HepG2 (cell line): ENCODE results near the gene CDKL2. TPM values are rescaled to one million over a fixed set of nuclear protein-coding genes. Genes with fewer than 3 reads are reported as not detected.

Experiments used
- CHCHD3 ChIP-seq: sonication (generic); formaldehyde crosslinking; IDR thresholded peaks from 2 replicates; pipeline ENCODE4 v1.8.0; 2022; ENCODE audit warnings: mild to moderate bottlenecking, missing genetic modification reagents, moderate library complexity
- FOXA1 ChIP-seq, 2 experiments: fragments of 450-650 bp in 1 of 2; sonication (generic) in 1 of 2; formaldehyde crosslinking in 1 of 2; IDR thresholded peaks; 2 replicates each; pipeline versions ENCODE4 v1.4.0 to v1.6.1; 2016 to 2020; ENCODE audit warnings: missing genetic modification reagents in 1 of 2
- FOXM1 ChIP-seq: sonication (generic); formaldehyde crosslinking; IDR thresholded peaks from 2 replicates; pipeline ENCODE4 v1.5.0; 2020; ENCODE audit warnings: missing genetic modification reagents
- HOXA5 ChIP-seq: sonication (generic); formaldehyde crosslinking; IDR thresholded peaks from 2 replicates; pipeline ENCODE4 v1.4.0; 2020; ENCODE audit warnings: missing genetic modification reagents
- KDM6A ChIP-seq: IDR thresholded peaks from 2 replicates; pipeline ENCODE4 v1.6.1; 2016; ENCODE audit warnings: low read depth
- NBN ChIP-seq: fragments of 450-650 bp; conservative IDR thresholded peaks from 2 replicates; pipeline ENCODE4 v1.6.1; 2017
- PHF21A ChIP-seq: sonication (generic); formaldehyde crosslinking; IDR thresholded peaks from 2 replicates; pipeline ENCODE4 v1.5.0; 2020; ENCODE audit warnings: mild to moderate bottlenecking, missing genetic modification reagents
- POLR2G ChIP-seq: fragments of 200-400 bp; formaldehyde crosslinking; IDR thresholded peaks from 2 replicates; pipeline ENCODE4 v1.6.1; 2018; ENCODE audit warnings: mild to moderate bottlenecking, low read depth, low read length, moderate library complexity
- RORA ChIP-seq: sonication (generic); formaldehyde crosslinking; IDR thresholded peaks from 2 replicates; pipeline ENCODE4 v1.5.0; 2020; ENCODE audit warnings: mild to moderate bottlenecking, missing genetic modification reagents, moderate library complexity
- SIN3B ChIP-seq: fragments of 150-350 bp; IDR thresholded peaks from 2 replicates; pipeline ENCODE4 v1.6.1; 2014; ENCODE audit warnings: low read length
- SMARCE1 ChIP-seq: fragments of 450-650 bp; IDR thresholded peaks from 2 replicates; pipeline ENCODE4 v1.6.1; 2017; ENCODE audit warnings: borderline replicate concordance
- SNAI1 ChIP-seq: sonication (generic); formaldehyde crosslinking; IDR thresholded peaks from 2 replicates; pipeline ENCODE4 v1.5.0; 2020; ENCODE audit warnings: mild to moderate bottlenecking, missing genetic modification reagents, borderline replicate concordance
- TEAD3 ChIP-seq: optimal IDR thresholded peaks from 2 replicates; pipeline ENCODE3; 2016; ENCODE audit warnings: borderline replicate concordance
- WIZ ChIP-seq: sonication (generic); formaldehyde crosslinking; IDR thresholded peaks from 2 replicates; pipeline ENCODE4 v1.5.1; 2020; ENCODE audit warnings: mild to moderate bottlenecking, missing genetic modification reagents
- XRCC5 ChIP-seq: fragments of 200-400 bp; formaldehyde crosslinking; optimal IDR thresholded peaks from 2 replicates; pipeline ENCODE3; 2017; ENCODE audit warnings: mild to moderate bottlenecking, low read length
- ZNF17 ChIP-seq: sonication (generic); formaldehyde crosslinking; IDR thresholded peaks from 2 replicates; pipeline ENCODE4 v1.5.0; 2020; ENCODE audit warnings: mild to moderate bottlenecking, missing genetic modification reagents
- ZNF296 ChIP-seq: sonication (generic); formaldehyde crosslinking; conservative IDR thresholded peaks from 2 replicates; pipeline ENCODE4 v1.5.0; 2020; ENCODE audit warnings: mild to moderate bottlenecking, missing genetic modification reagents
- ZNF577 ChIP-seq: sonication (generic); formaldehyde crosslinking; IDR thresholded peaks from 2 replicates; pipeline ENCODE4 v1.4.0; 2020; ENCODE audit warnings: mild to moderate bottlenecking, low read depth, missing genetic modification reagents, borderline replicate concordance
- ZNF703 ChIP-seq: sonication (generic); formaldehyde crosslinking; IDR thresholded peaks from 2 replicates; pipeline ENCODE4 v1.5.1; 2020; ENCODE audit warnings: missing genetic modification reagents, mild to moderate bottlenecking, moderate library complexity, borderline replicate concordance
- ZNF746 ChIP-seq: sonication (generic); formaldehyde crosslinking; IDR thresholded peaks from 2 replicates; pipeline ENCODE4 v1.8.0; 2022; ENCODE audit warnings: mild to moderate bottlenecking, missing genetic modification reagents
- ZNF841 ChIP-seq: sonication (generic); formaldehyde crosslinking; IDR thresholded peaks from 2 replicates; pipeline ENCODE4 v1.8.1; 2023; ENCODE audit warnings: missing genetic modification reagents, borderline replicate concordance
- polyA plus RNA-seq, 8 experiments: library from polyadenylated mRNA; depleted of rRNA in 3 of 8; stranded (reverse) in 7 of 8; unstranded in 1 of 8; fragments of >200 nt; fragmentation: Illumina TruSeq in 4 of 8; extraction: Trizol in 4 of 8; gene quantifications; 2 replicates each; pipeline versions ENCODE4 v1.2.1 to v1.2.3, GENCODE V29; 2011 to 2016; ENCODE audit warnings: low read depth in 4 of 8, missing spikeins in 1 of 8, mixed read lengths in 1 of 8; ENCODE audit not compliant: insufficient read depth in 1 of 8
- total RNA-seq, 5 experiments: library from RNA; depleted of rRNA; stranded (reverse); fragments of >200 nt; fragmentation: Illumina TruSeq; extraction: Trizol; gene quantifications; 2 replicates each; pipeline ENCODE4 v1.2.3, GENCODE V29; 2016; ENCODE audit warnings: low read depth in 1 of 5
- TF ChIP-seq, protein P1 (sequence below): sonication (generic); formaldehyde crosslinking; IDR thresholded peaks from 2 replicates; pipeline ENCODE4 v1.4.0; 2020; ENCODE audit warnings: mild to moderate bottlenecking, missing genetic modification reagents
- TF ChIP-seq, protein P2 (sequence below): sonication (generic); formaldehyde crosslinking; conservative IDR thresholded peaks from 2 replicates; pipeline ENCODE4 v1.8.0; 2022; ENCODE audit warnings: missing genetic modification reagents
- TF ChIP-seq, protein P3 (sequence below): sonication (generic); formaldehyde crosslinking; IDR thresholded peaks from 2 replicates; pipeline ENCODE4 v1.8.1; 2023; ENCODE audit warnings: mild to moderate bottlenecking, missing genetic modification reagents, borderline replicate concordance
- TF ChIP-seq, protein P4 (sequence below): sonication (generic); formaldehyde crosslinking; IDR thresholded peaks from 2 replicates; pipeline ENCODE4 v1.5.1; 2020; ENCODE audit warnings: missing genetic modification reagents, mild to moderate bottlenecking, borderline replicate concordance

CDKL2 gene
- total and polyA plus RNA-seq, 2 of the 13 experiments (the other 11 are each of a cell fraction or from before 2014, with no cell fraction given): not detected

DNA sequence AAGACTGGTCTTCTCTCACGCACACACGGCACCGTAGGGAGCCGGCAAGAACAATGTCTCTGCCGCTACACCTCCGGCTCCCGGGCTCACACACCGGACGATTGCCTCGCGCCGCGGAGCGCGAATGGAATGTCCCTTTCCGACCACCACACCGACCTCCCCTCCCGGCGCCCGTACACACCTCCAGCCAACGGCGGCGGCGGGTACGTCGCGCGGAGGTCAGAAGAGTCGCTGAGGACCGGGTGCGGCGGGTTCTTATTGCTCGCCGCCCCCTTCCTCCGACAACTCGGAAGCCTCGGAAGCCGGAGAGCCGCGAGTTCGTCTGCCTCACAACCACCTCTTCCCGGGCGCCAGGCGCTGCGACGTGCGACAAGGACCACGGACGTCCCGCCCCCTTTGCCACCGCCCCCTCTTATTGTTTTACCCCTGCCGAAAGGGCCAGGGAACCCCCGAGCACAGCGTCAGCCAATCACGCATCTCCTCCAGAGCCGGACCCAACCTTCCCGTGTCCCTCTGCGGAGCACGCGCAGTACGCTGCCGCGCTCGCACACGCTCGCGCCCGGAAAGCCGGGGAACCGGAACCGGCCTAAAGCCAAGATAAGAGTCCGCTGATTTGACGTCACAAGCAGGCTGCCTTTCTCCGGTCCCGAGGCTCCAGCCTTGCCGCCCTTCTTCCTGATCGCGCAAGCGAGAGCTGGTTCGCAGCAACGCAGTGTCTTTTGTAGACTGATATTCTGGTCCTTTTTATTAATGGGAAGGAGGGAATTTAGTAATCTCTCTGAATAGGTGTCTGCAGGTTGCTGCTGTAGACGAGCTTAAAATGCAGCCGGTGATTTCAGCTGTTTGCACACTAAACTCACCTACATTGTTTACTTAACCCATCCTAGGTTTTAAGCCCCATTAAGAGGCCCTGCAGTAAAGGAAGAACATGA lies 43.0 kb upstream of the CDKL2 start, which contains the start of gene G3BP2 (continued):
- TF ChIP-seq, protein P1, sequence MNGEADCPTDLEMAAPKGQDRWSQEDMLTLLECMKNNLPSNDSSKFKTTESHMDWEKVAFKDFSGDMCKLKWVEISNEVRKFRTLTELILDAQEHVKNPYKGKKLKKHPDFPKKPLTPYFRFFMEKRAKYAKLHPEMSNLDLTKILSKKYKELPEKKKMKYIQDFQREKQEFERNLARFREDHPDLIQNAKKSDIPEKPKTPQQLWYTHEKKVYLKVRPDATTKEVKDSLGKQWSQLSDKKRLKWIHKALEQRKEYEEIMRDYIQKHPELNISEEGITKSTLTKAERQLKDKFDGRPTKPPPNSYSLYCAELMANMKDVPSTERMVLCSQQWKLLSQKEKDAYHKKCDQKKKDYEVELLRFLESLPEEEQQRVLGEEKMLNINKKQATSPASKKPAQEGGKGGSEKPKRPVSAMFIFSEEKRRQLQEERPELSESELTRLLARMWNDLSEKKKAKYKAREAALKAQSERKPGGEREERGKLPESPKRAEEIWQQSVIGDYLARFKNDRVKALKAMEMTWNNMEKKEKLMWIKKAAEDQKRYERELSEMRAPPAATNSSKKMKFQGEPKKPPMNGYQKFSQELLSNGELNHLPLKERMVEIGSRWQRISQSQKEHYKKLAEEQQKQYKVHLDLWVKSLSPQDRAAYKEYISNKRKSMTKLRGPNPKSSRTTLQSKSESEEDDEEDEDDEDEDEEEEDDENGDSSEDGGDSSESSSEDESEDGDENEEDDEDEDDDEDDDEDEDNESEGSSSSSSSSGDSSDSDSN: peak; percentile 78
- TF ChIP-seq ZNF703 (peak; percentile 80; the same call in 1 of the 2 replicates), ZNF746 (CRISPR knock-in tag) (no peak), FOXM1 (CRISPR knock-in tag) (no peak), POLR2G (peak; percentile 88), XRCC5 (peak; percentile 48), ZNF296 (no peak), RORA (CRISPR knock-in tag) (no peak), FOXA1 (IDR thresholded peaks at IDR 0.05) (no peak), FOXA1 (CRISPR knock-in tag; IDR thresholded peaks at IDR 0.05) (0 out of 2 replicates have a peak, but pooled peaks have one; percentile 24), NBN (no peak), ZNF17 (CRISPR knock-in tag) (no peak), ZNF577 (CRISPR knock-in tag) (no peak), TEAD3 (CRISPR knock-in tag) (no peak), PHF21A (0 out of 2 replicates have a peak, but pooled peaks have one; percentile 23), SIN3B (no peak), HOXA5 (CRISPR knock-in tag) (no peak; the same call in none of the 2 replicates), ZNF841 (CRISPR knock-in tag) (no peak), CHCHD3 (CRISPR knock-in tag) (no peak), SNAI1 (CRISPR knock-in tag) (no peak; the same call in 1 of the 2 replicates), SMARCE1 (no peak), WIZ (CRISPR knock-in tag) (peak; percentile 65; the same call in 1 of the 2 replicates), KDM6A (CRISPR knock-in tag) (no peak)
- TF ChIP-seq, protein P2, sequence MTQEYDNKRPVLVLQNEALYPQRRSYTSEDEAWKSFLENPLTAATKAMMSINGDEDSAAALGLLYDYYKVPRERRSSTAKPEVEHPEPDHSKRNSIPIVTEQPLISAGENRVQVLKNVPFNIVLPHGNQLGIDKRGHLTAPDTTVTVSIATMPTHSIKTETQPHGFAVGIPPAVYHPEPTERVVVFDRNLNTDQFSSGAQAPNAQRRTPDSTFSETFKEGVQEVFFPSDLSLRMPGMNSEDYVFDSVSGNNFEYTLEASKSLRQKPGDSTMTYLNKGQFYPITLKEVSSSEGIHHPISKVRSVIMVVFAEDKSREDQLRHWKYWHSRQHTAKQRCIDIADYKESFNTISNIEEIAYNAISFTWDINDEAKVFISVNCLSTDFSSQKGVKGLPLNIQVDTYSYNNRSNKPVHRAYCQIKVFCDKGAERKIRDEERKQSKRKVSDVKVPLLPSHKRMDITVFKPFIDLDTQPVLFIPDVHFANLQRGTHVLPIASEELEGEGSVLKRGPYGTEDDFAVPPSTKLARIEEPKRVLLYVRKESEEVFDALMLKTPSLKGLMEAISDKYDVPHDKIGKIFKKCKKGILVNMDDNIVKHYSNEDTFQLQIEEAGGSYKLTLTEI (CRISPR knock-in tag): no peak
- TF ChIP-seq, protein P3, sequence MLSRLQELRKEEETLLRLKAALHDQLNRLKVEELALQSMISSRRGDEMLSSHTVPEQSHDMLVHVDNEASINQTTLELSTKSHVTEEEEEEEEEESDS: no peak
- TF ChIP-seq, protein P4, sequence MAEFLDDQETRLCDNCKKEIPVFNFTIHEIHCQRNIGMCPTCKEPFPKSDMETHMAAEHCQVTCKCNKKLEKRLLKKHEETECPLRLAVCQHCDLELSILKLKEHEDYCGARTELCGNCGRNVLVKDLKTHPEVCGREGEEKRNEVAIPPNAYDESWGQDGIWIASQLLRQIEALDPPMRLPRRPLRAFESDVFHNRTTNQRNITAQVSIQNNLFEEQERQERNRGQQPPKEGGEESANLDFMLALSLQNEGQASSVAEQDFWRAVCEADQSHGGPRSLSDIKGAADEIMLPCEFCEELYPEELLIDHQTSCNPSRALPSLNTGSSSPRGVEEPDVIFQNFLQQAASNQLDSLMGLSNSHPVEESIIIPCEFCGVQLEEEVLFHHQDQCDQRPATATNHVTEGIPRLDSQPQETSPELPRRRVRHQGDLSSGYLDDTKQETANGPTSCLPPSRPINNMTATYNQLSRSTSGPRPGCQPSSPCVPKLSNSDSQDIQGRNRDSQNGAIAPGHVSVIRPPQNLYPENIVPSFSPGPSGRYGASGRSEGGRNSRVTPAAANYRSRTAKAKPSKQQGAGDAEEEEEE (CRISPR knock-in tag): 0 out of 2 replicates have a peak, but pooled peaks have one; percentile 56
